ENCODE data around the gene MAG. TPM values are rescaled to one million over a fixed set of nuclear protein-coding genes. Genes with fewer than 3 reads are reported as not detected.

Gene MAG
- total and polyA plus RNA-seq, 10 of the 15 experiments (the other 5 are each of a cell fraction or from before 2014, with no cell fraction given), result 0.03 to 0.82 (median 0.17) TPM; not detected in 2

DNA sequence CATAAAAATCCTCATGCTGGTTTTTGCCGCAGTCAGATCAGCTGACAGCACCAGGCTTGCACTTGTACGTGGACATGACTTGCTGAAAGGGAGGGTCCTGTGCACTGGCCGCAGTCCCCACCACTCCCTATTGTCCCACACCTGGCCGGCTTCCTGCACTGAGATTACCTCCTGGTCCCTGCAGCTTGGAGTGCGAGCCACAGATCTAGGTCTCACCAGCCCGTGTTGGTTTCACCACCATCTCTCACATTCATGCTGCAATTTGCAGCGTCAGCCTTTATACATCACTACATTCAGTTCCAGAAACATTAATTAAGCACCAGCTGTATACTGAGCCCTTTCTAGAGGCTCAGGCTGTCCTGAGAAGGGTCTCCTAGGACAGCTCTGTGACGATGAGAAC is 22.1 kb downstream of the MAG start:
- SMC1A ChIA-PET (ENCODE audit: uncharacterized antibody, unreplicated experiment), result interaction anchor here (1.1 to 2.3 kb wide), 3 partner anchors 9 to 58 kb away, joined by 6 to 10 read pairs (median 9); no protein-coding TSS in a partner anchor
- TF ChIP-seq KLF5 (IDR thresholded peaks at IDR 0.05; ENCODE audit: partially characterized antibody) (no peak), RB1 (IDR thresholded peaks at IDR 0.05; ENCODE audit: borderline replicate concordance) (no peak), HDAC2 (IDR thresholded peaks at IDR 0.05) (no peak), NFIC (IDR thresholded peaks at IDR 0.05; ENCODE audit: low read depth, low read length) (no peak), NFYB (IDR thresholded peaks at IDR 0.05; ENCODE audit: insufficient read depth, low read depth, low read length) (no peak), RAD51 (IDR thresholded peaks at IDR 0.05) (no peak), EGR1 (IDR thresholded peaks at IDR 0.05; ENCODE audit: borderline replicate concordance in 1 of 2, low read depth in 2 of 2, low read length in 2 of 2) (no peak), RBBP5 (conservative IDR thresholded peaks at IDR 0.05) (no peak), TARDBP (IDR thresholded peaks at IDR 0.05; ENCODE audit: borderline replicate concordance) (no peak), SMAD5 (IDR thresholded peaks at IDR 0.05; ENCODE audit: low read depth) (no peak), RELA (IDR thresholded peaks at IDR 0.05; ENCODE audit: borderline replicate concordance, partially characterized antibody) (no peak)
- TF ChIP-seq, protein P1, sequence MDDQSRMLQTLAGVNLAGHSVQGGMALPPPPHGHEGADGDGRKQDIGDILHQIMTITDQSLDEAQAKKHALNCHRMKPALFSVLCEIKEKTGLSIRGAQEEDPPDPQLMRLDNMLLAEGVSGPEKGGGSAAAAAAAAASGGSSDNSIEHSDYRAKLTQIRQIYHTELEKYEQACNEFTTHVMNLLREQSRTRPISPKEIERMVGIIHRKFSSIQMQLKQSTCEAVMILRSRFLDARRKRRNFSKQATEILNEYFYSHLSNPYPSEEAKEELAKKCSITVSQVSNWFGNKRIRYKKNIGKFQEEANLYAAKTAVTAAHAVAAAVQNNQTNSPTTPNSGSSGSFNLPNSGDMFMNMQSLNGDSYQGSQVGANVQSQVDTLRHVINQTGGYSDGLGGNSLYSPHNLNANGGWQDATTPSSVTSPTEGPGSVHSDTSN (IDR thresholded peaks at IDR 0.05; ENCODE audit: insufficient replicate concordance, low read depth, low read length), result no peak
- H3K27ac ChIP-seq (ENCODE audit: control insufficient read depth, insufficient read depth), result no peak overlapping the region
- intact Hi-C loops (cut with micrococcal nuclease; ENCODE audit: unreplicated experiment), result no loop called here
- no peaks in the 10 kb centered on the region for H3K9me3 ChIP-seq (replicated peaks; ENCODE audit: control insufficient read depth, insufficient read depth, low read length)
- FAIRE-seq (no peak), DNase-seq (ENCODE audit: low read depth, low spot score) (no peak), ATAC-seq (no peak)
- no peaks in the 10 kb centered on the region for H3K79me2 ChIP-seq (ENCODE audit: control insufficient read depth, insufficient read depth, low read length)
- in situ Hi-C loops (cut with MboI), result no loop called here
- RAD21 ChIA-PET (ENCODE audit: unreplicated experiment), result interaction anchor here (0.6 to 1.7 kb wide), 3 partner anchors 18 to 378 kb away, joined by 3 to 5 read pairs (median 3); no protein-coding TSS in a partner anchor
- H2AFZ ChIP-seq (ENCODE audit: control insufficient read depth, low read depth, low read length), result no peak overlapping the region
- peaks cover 5% of the 10 kb centered on the region for H3K4me1 ChIP-seq (ENCODE audit: control insufficient read depth, insufficient read depth, low read length)
- 74% methylated on average over 8 of the region's 8 CpGs for WGBS (ENCODE audit: insufficient coverage, insufficient replicate concordance, low lambda C conversion rate, missing lambda C conversion rate)
- H3K27me3 ChIP-seq (replicated peaks in 1 of 2; ENCODE audit: control insufficient read depth in 2 of 2, insufficient read depth in 2 of 2, low read length in 1 of 2), result no peaks in the 10 kb centered on the region
- BruUV-seq (replicated peaks), result no TSS peak
- no peak overlapping the region for H3K4me2 ChIP-seq (ENCODE audit: control insufficient read depth, insufficient read depth)
- POLR2A ChIA-PET, result interaction anchor here (0.7 to 1.2 kb wide), 3 partner anchors 40 to 194 kb away, joined by 3 to 4 read pairs (median 3); no protein-coding TSS in a partner anchor
- H3K36me3 ChIP-seq (ENCODE audit: control insufficient read depth in 2 of 2, insufficient read depth in 2 of 2, low read length in 1 of 2), result no peaks in the 10 kb centered on the region; a peak in 1 of 4 replicates
- CTCF ChIA-PET, result interaction anchor here (0.7 to 2.5 kb wide), 3 partner anchors 39 to 181 kb away, joined by 3 to 9 read pairs (median 4); no protein-coding TSS in a partner anchor
- H3K9ac ChIP-seq (ENCODE audit: control insufficient read depth, insufficient read depth, low read length), result no peak overlapping the region
- no peaks in the 10 kb centered on the region for H4K20me1 ChIP-seq (ENCODE audit: control insufficient read depth, insufficient read depth)
- H3K4me3 ChIP-seq, result no peak overlapping the region

Measured in GM12878 (cell line).